Measurements from ENCODE around the gene EOMES. TPM values are rescaled to one million over a fixed set of nuclear protein-coding genes. Genes with fewer than 3 reads are reported as not detected.
A peak's percentile ranks its signal among the peaks of the same experiment; 100 is the strongest.

EOMES gene
- total RNA-seq, 1 experiment from 2014 or later, result not detected

DNA sequence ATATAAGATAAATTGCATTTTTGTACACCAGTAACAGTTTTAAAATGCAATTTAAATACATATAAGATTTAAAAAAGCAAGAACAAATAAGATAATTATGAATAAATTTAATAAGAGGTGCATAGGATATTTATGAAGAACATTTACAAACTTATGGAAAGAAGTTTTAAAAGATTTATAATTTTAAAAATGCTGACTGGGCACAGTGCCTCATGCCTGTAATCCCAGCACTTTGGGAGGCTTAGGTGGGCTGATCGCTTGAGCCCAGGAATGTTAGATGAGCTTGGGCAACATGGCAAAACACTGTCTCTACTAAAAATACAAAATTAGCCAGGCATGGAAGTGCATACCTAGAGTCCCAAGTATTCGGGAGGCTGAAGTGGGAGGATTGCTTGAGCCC, 37.8 kb downstream of the EOMES start:
- Histone ChIP-seq H3K36me3 (no peaks in the 10 kb centered on the region), H3K4me1 (replicated peaks) (peaks cover 23% of the 10 kb centered on the region), H3K27me3 (replicated peaks) (no peaks in the 10 kb centered on the region), H3K27ac (no peak overlapping the region), H3K4me3 (no peak overlapping the region), H3K9me3 (replicated peaks) (0 out of 2 replicates have a peak, but pooled peaks cover 3% of the 10 kb centered on the region)
- no peak for DNase-seq (ENCODE audit: low read depth in 1 of 2, low spot score in 2 of 2)

DNA sequence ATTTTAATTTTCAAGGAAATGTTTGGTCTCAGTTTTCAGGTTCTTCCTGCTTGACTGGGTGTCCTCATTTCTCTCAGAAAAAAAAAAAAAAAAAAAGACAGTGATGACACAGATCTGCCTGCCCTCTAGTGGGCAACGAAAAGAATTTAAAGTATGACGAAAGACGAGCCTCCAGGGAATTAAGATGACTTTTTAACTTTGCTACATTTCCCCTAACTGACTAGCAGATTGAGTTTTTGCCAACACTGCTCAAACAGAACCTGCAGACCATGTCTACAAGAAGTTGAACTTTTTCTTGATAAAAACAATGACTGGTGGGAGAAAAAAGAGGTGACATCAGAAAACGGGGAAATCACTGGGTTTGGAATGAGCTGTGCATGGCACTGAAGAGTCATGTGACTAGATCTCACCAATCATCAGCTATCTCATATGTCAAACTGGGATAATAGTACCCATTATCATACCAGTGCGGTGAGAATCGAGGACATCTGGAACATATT, 40.8 kb downstream of the EOMES start:
- Histone ChIP-seq H3K9me3 (replicated peaks) (no peaks in the 10 kb centered on the region), H3K36me3 (no peaks in the 10 kb centered on the region), H3K27ac (no peak overlapping the region), H3K4me1 (replicated peaks) (peaks cover 23% of the 10 kb centered on the region), H3K4me3 (no peak overlapping the region), H3K27me3 (replicated peaks) (no peaks in the 10 kb centered on the region)
- DNase-seq (ENCODE audit: low read depth in 1 of 2, low spot score in 2 of 2), result peak in 1 of 2 experiments; percentile 79

DNA sequence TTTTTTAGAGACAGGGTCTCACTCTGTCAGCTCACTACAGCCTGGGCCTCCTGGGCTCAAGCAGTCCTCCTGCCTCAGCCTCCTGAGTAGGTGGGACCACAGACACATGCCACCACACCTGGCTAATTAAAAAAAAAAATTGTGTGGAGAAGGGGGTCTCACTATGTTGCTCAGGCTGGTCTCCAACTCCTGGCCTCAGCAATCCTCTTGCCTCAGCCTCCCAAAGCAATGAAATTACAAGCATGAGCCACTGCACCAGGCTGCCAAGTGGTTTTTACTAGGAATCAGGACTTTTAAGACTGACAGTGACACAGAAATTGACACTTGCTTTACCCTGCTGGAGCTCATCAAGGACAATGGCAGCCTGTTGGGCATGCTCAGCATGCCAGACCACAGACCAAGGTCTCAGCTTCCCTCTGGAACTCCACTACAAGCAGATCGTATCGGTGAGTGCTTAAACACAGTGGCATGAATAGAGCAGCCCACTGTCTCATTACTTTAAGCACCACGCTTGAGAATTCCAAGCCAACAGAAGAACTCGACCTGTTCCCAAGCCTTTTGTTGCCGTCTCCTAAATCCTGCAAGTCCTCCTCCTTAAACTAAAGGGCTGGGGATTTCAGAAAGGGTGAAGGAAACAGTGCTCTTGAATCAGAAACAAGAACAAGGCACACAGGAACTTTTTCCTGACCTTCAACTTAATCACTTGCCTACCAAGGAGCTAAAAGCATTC, 41.4 kb downstream of the EOMES start:
- Histone ChIP-seq H3K36me3 (no peaks in the 10 kb centered on the region), H3K4me1 (replicated peaks) (peaks cover 23% of the 10 kb centered on the region), H3K27me3 (replicated peaks) (no peaks in the 10 kb centered on the region), H3K9me3 (replicated peaks) (no peaks in the 10 kb centered on the region), H3K27ac (no peak overlapping the region), H3K4me3 (no peak overlapping the region)
- DNase-seq (ENCODE audit: low read depth in 1 of 2, low spot score in 2 of 2), result no peak

DNA sequence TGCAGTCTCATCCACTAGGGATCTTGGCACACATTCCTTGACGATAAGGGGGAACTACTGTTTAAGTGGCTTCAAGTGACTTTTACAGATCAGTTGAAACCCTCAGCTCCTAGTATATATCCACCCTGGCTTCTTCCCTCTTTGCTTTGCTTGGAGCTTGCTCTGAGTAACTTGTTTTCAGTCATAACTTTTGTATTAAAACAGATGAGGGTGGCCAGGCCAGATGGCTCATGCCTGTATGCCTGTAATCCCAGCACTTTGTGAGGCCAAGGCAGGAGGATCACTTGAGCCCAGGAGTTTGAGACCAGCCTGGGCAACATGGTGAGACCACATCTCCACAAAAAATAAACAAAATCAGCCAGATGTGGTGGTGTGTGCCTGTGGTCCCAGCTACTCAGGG, 42.4 kb downstream of the EOMES start:
- H3K4me1 ChIP-seq (replicated peaks), result peaks cover 23% of the 10 kb centered on the region
- no peaks in the 10 kb centered on the region for H3K36me3 ChIP-seq
- no peaks in the 10 kb centered on the region for H3K27me3 ChIP-seq (replicated peaks)
- H3K4me3 ChIP-seq, result no peak overlapping the region
- no peak overlapping the region for H3K27ac ChIP-seq
- no peak for DNase-seq (ENCODE audit: low read depth in 1 of 2, low spot score in 2 of 2)
- H3K9me3 ChIP-seq (replicated peaks), result no peaks in the 10 kb centered on the region

DNA sequence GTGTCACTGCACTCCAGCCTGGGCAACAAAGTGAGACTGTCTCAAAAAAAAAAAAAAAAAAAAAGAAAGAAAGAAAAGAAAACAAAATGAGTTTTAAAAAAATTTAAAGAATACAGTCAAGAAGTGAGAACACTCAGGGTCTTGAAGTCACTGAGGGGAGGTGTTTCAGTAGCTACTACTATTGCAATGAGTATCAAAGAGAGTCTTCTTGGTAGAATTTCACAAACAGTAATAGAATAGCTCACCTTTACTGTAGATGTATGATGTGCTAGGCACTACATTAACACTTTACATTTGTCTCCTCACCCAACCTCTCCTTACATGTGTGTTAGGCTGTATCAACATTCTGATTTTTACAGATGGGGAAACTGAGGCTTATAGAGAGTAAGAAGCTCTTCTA, 43.9 kb downstream of the EOMES start:
- H3K36me3 ChIP-seq, result no peaks in the 10 kb centered on the region
- no peaks in the 10 kb centered on the region for H3K27me3 ChIP-seq (replicated peaks)
- no peak overlapping the region for H3K4me3 ChIP-seq
- H3K27ac ChIP-seq, result no peak overlapping the region
- no peak for DNase-seq (ENCODE audit: low read depth in 1 of 2, low spot score in 2 of 2)
- peaks cover 23% of the 10 kb centered on the region for H3K4me1 ChIP-seq (replicated peaks)
- no peaks in the 10 kb centered on the region for H3K9me3 ChIP-seq (replicated peaks)

DNA sequence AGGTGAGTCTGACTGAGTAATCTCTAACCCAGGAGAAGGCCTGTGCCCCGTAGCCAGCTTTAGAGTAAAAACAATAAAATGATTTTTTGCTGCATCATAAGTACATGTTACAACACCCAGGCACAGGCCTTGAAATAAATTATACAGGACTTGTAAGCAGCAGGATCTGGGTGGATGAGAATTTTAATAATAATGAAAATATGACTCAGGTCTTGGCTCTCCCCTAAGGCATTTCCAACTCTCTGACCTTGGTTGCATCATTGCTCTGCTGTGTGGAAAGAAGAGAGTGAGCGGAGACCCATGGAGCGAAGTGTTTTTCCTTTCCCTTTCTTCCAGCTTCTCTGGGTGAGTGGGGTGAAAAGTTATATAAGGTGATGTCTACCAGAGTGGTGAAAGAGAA, 44.6 kb downstream of the EOMES start:
- no peak overlapping the region for H3K27ac ChIP-seq
- no peaks in the 10 kb centered on the region for H3K9me3 ChIP-seq (replicated peaks)
- peaks cover 23% of the 10 kb centered on the region for H3K4me1 ChIP-seq (replicated peaks)
- H3K36me3 ChIP-seq, result no peaks in the 10 kb centered on the region
- H3K27me3 ChIP-seq (replicated peaks), result no peaks in the 10 kb centered on the region
- no peak for DNase-seq (ENCODE audit: low read depth in 1 of 2, low spot score in 2 of 2)
- H3K4me3 ChIP-seq, result no peak overlapping the region

DNA sequence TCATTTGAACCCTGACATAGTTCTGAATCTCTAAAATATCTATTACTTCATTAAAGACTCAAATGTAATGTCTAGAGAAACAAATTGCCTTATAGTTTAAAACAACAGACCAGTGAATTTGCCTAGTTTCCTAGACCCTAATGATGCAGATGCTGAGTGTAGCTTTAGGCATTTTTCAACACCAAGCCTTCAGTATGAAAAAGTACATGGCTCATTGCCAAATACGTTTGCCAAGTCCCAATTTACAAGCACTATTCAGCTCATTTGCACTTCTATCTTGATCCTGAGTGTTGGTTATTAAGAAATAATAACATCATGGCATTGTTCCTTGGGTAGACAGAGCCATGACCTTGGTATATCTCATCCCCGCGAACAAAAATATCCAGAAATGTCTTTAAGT, 46.8 kb downstream of the EOMES start:
- H3K4me1 ChIP-seq (replicated peaks), result peaks cover 9% of the 10 kb centered on the region
- H3K9me3 ChIP-seq (replicated peaks), result no peaks in the 10 kb centered on the region
- H3K27ac ChIP-seq, result no peak overlapping the region
- H3K4me3 ChIP-seq, result no peak overlapping the region
- DNase-seq (ENCODE audit: low read depth in 1 of 2, low spot score in 2 of 2), result no peak
- H3K36me3 ChIP-seq, result no peaks in the 10 kb centered on the region
- no peaks in the 10 kb centered on the region for H3K27me3 ChIP-seq (replicated peaks)

DNA sequence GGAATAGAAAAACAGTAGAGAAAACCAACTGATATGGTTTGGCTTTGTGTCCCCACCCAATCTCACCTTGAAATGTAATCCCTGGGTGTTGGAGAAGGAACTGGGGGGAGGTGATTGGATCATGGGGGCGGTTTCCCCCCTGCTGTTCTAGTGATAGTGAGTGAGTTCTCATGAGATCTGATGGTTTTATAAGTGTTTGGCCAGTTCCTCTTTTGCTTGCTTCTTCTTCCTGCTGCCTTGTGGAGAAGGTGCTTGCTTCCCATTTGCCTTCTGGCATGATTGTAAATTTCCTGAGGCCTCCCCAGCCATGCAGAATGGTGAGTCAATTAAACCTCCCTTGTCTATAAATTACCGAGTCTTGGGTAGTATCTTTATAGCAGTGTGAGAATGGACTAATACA, 48.4 kb downstream of the EOMES start:
- DNase-seq (ENCODE audit: low read depth in 1 of 2, low spot score in 2 of 2), result no peak
- H3K4me3 ChIP-seq, result no peak overlapping the region
- no peaks in the 10 kb centered on the region for H3K9me3 ChIP-seq (replicated peaks)
- H3K27me3 ChIP-seq (replicated peaks), result no peaks in the 10 kb centered on the region
- no peak overlapping the region for H3K27ac ChIP-seq
- no peaks in the 10 kb centered on the region for H3K4me1 ChIP-seq (replicated peaks)
- no peaks in the 10 kb centered on the region for H3K36me3 ChIP-seq

DNA sequence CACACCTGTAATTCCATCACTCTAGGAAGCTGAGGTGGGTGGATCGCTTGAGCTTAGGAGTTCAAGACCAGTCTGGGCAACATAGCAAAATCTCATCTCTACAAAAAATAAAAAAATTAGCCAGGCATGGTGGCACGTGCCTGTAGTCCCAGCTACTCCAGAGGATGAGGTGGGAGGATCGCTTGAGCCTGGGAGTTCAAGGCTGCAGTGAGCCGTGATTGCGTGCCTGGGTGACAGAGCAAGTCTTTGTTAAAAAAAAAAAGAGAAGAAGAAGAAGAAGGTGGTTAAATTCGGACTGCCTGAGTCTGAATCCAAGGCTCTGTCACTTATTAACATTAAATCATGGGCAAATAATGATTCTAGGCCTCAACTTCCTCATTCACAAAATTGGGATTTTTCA, 51.0 kb downstream of the EOMES start:
- Histone ChIP-seq H3K36me3 (no peaks in the 10 kb centered on the region), H3K27ac (no peak overlapping the region), H3K27me3 (replicated peaks) (no peaks in the 10 kb centered on the region), H3K4me3 (no peak overlapping the region), H3K4me1 (replicated peaks) (0 out of 2 replicates have a peak, but pooled peaks cover 4% of the 10 kb centered on the region), H3K9me3 (replicated peaks) (no peaks in the 10 kb centered on the region)
- no peak for DNase-seq (ENCODE audit: low read depth in 1 of 2, low spot score in 2 of 2)

DNA sequence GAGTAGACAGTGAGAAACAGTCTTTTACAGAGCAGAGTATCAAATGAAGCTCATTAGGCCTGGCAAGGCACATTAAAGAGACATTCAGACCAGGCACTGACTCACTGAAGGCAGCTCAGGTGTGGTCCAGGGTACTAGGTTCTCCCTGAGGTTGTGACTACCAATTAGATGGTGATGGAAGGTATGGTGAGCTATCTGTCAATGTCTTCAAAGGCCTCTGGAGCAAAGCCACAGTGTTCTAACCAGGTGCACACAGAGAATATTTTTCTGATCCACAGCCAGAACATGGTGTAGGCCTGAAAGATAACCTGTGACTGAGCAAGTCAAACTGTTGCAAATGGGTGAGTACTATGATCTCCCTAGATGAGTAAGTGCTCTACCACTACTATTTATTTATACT, 51.5 kb downstream of the EOMES start:
- Histone ChIP-seq H3K36me3 (no peaks in the 10 kb centered on the region), H3K27me3 (replicated peaks) (no peaks in the 10 kb centered on the region), H3K9me3 (replicated peaks) (no peaks in the 10 kb centered on the region), H3K4me1 (replicated peaks) (0 out of 2 replicates have a peak, but pooled peaks cover 4% of the 10 kb centered on the region), H3K4me3 (no peak overlapping the region), H3K27ac (no peak overlapping the region)
- no peak for DNase-seq (ENCODE audit: low read depth in 1 of 2, low spot score in 2 of 2)

DNA sequence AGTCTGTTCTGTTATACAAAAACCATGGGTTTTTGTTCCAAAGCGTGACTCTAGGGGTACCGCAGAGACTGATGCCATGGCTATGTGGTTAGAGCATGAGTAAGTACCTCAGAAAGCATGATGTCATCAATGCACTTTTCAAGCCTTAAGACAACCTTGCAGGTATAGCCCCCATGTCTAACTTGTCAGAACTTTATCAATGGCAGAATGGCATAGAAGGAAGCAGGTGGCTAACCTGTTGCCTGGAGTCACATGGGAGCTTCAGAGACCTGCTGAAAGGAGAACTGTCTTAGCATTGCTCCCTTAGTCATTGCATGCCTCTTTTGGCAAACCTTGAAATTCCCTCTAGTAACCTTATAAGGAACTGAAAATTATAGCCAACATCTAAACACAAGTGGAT, 52.5 kb downstream of the EOMES start:
- DNase-seq (ENCODE audit: low read depth in 1 of 2, low spot score in 2 of 2), result no peak
- no peak overlapping the region for H3K27ac ChIP-seq
- H3K36me3 ChIP-seq, result no peaks in the 10 kb centered on the region
- no peaks in the 10 kb centered on the region for H3K9me3 ChIP-seq (replicated peaks)
- H3K4me1 ChIP-seq (replicated peaks), result 0 out of 2 replicates have a peak, but pooled peaks cover 4% of the 10 kb centered on the region
- no peaks in the 10 kb centered on the region for H3K27me3 ChIP-seq (replicated peaks)
- no peak overlapping the region for H3K4me3 ChIP-seq

DNA sequence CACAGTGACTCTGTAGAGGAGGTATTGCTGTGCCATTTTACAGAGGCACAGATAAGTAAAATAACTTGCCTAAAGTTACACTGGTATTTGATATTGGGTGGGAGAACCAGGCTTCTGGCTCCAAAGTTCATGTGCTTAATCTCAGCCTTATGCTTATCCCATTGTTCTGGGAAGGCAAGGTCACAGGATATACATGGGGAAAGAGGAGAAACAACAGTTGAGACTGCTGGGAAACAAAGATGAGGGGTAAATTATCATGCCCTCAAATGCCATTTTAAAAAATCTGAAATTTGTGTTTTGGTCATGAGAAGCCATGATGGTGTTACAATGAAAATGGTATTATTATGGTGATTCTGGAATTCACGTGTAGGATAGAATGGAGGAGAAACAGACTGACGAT, 54.4 kb downstream of the EOMES start:
- no peaks in the 10 kb centered on the region for H3K27me3 ChIP-seq (replicated peaks)
- no peak for DNase-seq (ENCODE audit: low read depth in 1 of 2, low spot score in 2 of 2)
- H3K4me1 ChIP-seq (replicated peaks), result 0 out of 2 replicates have a peak, but pooled peaks cover 4% of the 10 kb centered on the region
- no peaks in the 10 kb centered on the region for H3K36me3 ChIP-seq
- no peak overlapping the region for H3K4me3 ChIP-seq
- H3K27ac ChIP-seq, result no peak overlapping the region
- H3K9me3 ChIP-seq (replicated peaks), result no peaks in the 10 kb centered on the region

DNA sequence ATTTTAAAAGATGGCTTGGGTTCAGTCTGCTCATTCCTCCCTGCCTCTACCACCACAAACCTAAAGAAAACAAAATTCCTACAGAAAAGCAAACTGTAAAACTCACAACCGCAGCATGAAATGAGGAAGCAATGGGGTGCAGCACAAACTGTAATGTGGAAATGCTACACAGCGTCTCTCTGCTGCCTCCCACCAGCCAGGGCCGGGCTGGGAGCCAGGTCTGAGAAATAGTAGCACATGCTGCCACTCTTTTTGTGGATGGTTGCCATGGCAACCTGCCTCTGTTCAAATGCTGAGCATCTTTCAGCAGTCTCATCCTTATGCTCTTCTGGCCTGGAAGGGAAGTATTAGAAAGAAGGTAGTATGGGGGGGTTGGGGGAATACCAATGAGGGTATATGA, 55.4 kb downstream of the EOMES start:
- Histone ChIP-seq H3K27ac (no peak overlapping the region), H3K4me3 (no peak overlapping the region), H3K27me3 (replicated peaks) (no peaks in the 10 kb centered on the region), H3K4me1 (replicated peaks) (0 out of 2 replicates have a peak, but pooled peaks cover 4% of the 10 kb centered on the region), H3K9me3 (replicated peaks) (no peaks in the 10 kb centered on the region), H3K36me3 (no peaks in the 10 kb centered on the region)
- no peak for DNase-seq (ENCODE audit: low read depth in 1 of 2, low spot score in 2 of 2)

DNA sequence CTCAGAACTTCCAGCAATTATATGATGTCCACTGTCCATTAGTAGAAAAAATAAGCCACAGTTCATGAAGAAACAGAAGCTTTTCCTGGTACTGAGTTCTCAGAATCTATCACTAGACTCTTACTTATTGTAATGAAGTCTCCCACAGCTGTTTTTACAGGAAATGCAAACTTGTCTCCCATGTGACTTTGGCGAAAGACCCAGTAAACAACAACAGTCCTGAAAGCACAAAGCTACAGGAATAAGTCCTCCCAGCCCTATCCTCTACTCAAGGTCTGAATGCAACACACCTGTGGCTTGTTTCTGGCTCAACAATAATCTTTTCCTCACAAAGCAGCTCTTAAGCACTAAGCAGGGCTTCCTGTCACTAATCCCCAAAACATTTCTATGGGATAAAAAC, 55.9 kb downstream of the EOMES start:
- DNase-seq (ENCODE audit: low read depth in 1 of 2, low spot score in 2 of 2), result no peak
- no peak overlapping the region for H3K4me3 ChIP-seq

More for the DNA sequence above, 55.9 kb downstream of the EOMES start:
- no peaks in the 10 kb centered on the region for H3K9me3 ChIP-seq (replicated peaks)
- H3K36me3 ChIP-seq, result no peaks in the 10 kb centered on the region
- 0 out of 2 replicates have a peak, but pooled peaks cover 4% of the 10 kb centered on the region for H3K4me1 ChIP-seq (replicated peaks)
- no peaks in the 10 kb centered on the region for H3K27me3 ChIP-seq (replicated peaks)
- H3K27ac ChIP-seq, result no peak overlapping the region

Data from SJSA1 (cell line).